ENCODE data around the gene SLC5A2.
"Not testable (repeated sequence)": the region's sequence is repeated elsewhere in the genome, so short reads cannot be mapped to it uniquely, and the experiment has no call there.

GRCh38 chr16:31523768-31524167 is 40.8 kb downstream of the SLC5A2 start:
- TF ChIP-seq EZH2phosphoT487 (IDR thresholded peaks at IDR 0.05; ENCODE audit: borderline replicate concordance, low read depth, low read length); CTCF (conservative IDR thresholded peaks at IDR 0.05; ENCODE audit: low read length): not testable (repeated sequence)

Data from OCI-LY7 (cell line).